ENCODE data around the gene WDR73.

The WDR73 gene

DNA sequence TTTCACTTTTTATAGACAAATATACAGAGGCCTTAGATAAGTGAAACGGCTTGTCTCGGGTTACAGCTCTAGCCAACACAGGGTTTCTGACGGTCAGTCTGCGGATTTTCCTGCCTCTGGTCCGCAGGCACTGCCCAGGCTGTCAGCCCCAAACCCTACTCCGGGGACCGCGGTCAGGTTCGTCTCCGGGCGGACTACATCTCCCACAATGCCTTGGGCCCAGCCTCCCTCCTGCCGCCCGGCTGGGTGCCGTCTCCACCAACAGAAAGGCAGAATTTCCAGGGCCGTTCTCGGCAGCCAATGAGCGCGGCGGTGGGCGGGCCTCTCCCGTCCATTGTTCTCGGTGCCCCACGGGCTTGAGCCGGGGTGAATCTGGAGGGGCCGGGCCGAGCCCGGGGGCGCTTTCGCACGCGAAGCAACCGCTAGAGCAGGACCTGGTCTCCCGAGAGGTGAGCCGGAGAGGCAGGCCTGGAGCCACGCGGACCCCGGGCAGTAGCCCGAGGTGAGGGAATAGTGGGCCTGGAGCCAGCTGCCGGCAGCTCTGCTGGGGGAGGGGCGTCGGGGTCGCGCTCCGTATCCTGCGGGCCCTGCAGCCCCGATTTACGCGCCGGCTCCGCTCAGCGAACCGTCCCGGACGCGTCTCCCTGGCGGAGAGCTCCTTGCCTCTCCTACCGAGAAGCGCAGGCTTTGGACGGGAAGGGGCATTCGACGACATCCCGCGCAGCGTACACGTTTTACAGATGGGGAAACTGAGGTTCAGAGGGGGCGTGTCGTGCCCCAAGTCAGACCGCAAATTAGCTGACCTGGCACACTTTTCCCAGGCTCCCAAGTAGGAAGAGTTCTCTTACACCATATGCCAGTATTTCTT is 53.2 kb downstream of the WDR73 start, which contains the start of gene ZSCAN2:
ZSCAN2 (plus strand) TSS at position 323 of the 868 bp plus-strand sequence. CDS start 2,919 bp downstream, outside the sequence.
- peak; percentile 86 for DNase-seq (ENCODE audit: low read depth)
- TF ChIP-seq CTCF (IDR thresholded peaks at IDR 0.05; ENCODE audit: low read depth, low read length, missing control alignments) = no peak
- H3K4me3 ChIP-seq (ENCODE audit: low read depth, low read length) = peak within 1 kb of the TSS; percentile 95
- in situ Hi-C loops (cut with HindIII; ENCODE audit: low sequenced_read_pairs) = no loop called here

GRCh38 chr15:84600331-84600686 is 53.8 kb downstream of the WDR73 start:
- peak; percentile 48 for DNase-seq (ENCODE audit: low read depth)
- in situ Hi-C loops (cut with HindIII; ENCODE audit: low sequenced_read_pairs) = no loop called here
- H3K4me3 ChIP-seq (ENCODE audit: low read depth, low read length) = peak overlapping the region; percentile 95
- no peak for TF ChIP-seq CTCF (IDR thresholded peaks at IDR 0.05; ENCODE audit: low read depth, low read length, missing control alignments)

GRCh38 chr15:84599906-84600305 is 54.2 kb downstream of the WDR73 start:
- no peak for TF ChIP-seq CTCF (IDR thresholded peaks at IDR 0.05; ENCODE audit: low read depth, low read length, missing control alignments)
- DNase-seq (ENCODE audit: low read depth) = no peak
- in situ Hi-C loops (cut with HindIII; ENCODE audit: low sequenced_read_pairs) = no loop called here
- H3K4me3 ChIP-seq (ENCODE audit: low read depth, low read length) = peak overlapping the region; percentile 95

- peak; percentile 82 for TF ChIP-seq CTCF (IDR thresholded peaks at IDR 0.05; ENCODE audit: low read depth, low read length, missing control alignments)
- peak; percentile 34 for DNase-seq (ENCODE audit: low read depth)
- in situ Hi-C loops (cut with HindIII; ENCODE audit: low sequenced_read_pairs) = no loop called here
- H3K4me3 ChIP-seq (ENCODE audit: low read depth, low read length) = no peak overlapping the region
These were observed 55.1 kb downstream of the WDR73 start for GRCh38 chr15:84598993-84599392.

DNA sequence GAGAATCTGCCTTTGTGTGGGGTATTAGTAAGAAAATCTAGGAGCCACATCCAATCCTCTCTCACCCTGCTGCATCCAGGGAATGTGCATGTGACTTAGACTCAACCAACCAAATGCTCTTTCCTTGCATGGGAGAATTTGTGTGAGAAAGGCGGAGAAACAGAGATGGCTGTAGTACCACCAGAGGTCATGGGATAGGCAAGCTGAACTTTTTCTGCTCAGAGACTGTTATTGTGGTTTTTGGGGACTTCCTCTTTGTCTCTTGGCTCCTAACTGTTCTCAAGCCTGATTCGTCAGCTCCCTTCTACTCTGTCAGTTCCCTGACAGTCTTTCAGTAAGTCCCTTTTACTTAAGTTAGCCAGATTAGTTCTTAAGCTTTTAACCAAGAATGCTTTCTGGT is 55.8 kb downstream of the WDR73 start:
- DNase-seq (ENCODE audit: low read depth) = no peak
- no peak overlapping the region for H3K4me3 ChIP-seq (ENCODE audit: low read depth, low read length)
- in situ Hi-C loops (cut with HindIII; ENCODE audit: low sequenced_read_pairs) = no loop called here
- no peak for TF ChIP-seq CTCF (IDR thresholded peaks at IDR 0.05; ENCODE audit: low read depth, low read length, missing control alignments)

DNA sequence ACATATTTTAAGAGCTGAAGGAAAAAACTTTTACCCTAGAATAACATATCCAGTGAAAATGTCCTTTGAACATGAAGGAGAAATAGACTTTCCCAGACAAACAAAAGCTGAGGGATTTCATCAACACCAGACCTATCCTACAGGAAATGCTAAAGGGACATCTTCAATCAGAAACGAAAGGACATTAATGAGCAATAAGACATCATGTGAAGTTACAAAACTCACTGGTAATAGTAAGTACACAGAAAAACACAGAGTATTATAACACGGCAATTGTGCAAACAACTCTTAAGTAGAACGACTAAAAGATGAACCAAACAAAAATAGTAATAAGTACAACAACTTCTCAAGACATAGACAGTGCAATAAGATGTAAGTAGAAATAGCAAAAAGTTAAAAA is 56.8 kb downstream of the WDR73 start:
- DNase-seq (ENCODE audit: low read depth) = no peak
- in situ Hi-C loops (cut with HindIII; ENCODE audit: low sequenced_read_pairs) = no loop called here
- no peak for TF ChIP-seq CTCF (IDR thresholded peaks at IDR 0.05; ENCODE audit: low read depth, low read length, missing control alignments)
- no peak overlapping the region for H3K4me3 ChIP-seq (ENCODE audit: low read depth, low read length)
